HG02623 (cell line): Measurements from ENCODE around the gene KARS1.
A peak's percentile ranks its signal among the peaks of the same experiment; 100 is the strongest.
"Not testable (repeated sequence)": the region's sequence is repeated elsewhere in the genome, so short reads cannot be mapped to it uniquely, and the experiment has no call there.

Source experiments
- ATAC-seq: cut with Tn5 transposase; IDR thresholded peaks from one replicate; pipeline ENCODE4 v1.9.1; 2021; ENCODE audit warnings: moderate library complexity; ENCODE audit not compliant: unreplicated experiment

The KARS1 gene

DNA sequence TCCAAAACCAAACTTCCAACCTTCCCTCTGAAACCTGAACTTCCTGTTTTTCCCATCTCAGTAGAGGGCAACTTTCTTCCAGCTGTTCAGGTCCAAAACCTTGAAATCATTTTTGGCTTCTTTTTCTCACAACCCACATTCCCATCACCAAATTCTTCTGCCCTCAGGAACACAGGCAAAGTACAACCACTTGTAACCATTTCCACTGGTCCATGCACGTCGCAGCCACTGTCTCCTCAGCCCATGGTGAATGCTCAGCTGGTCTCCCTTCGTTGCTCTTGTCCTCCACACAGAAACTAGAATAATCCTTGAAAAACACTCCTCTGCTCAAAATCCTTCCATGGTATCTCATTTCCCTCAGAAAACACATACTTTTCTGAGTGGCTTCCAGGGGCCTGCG is 20.7 kb downstream of the KARS1 start:
- no peak for ATAC-seq

GRCh38 chr16:75624921-75625334 is 22.5 kb downstream of the KARS1 start:
- ATAC-seq, result no peak

DNA sequence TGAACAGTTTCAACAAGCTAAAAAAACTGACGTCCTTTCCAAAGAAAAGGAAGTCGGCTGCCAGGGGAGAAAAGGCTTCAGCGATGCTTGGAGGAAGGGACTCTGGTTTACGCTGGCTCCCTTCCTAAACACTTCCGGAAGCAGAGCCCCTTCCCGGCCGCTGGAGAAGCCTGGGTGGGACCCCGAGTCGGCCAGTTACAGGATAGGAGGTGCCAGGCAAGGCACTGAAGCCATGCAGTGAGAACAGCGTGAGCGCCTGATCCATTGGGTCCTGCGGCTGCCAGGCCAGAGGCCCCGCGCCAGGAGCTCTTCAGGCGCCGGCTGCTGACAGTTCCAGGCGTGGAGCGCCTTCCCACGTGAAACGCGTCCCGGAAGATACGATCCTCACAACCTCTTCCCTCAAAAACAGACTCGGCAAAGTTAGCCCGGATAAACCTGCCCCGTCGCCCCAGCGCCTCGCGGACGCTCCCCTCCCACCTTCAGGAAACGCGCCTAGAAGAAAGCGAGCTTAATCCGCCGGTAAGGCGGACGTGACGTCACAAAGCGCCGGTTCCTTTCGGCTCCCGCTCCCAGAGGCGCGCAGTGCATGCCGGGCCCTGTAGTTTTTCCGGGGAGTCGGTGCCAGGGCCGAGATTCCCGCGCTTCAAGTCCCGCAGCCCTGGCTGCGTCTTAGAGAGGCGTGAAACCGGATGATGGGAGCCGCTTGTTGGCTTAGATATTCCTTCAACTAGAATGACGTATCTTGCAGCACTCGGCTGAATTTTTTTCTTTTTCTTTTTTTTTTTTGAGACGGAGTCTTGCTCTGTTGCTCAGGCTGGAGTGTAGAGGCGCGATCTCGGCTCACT is 24.5 kb downstream of the KARS1 start, which contains the start of gene ADAT1:
ADAT1 (minus strand) TSS at position 521 of the 845 bp plus-strand sequence. CDS start 2,482 bp downstream, outside the sequence.
- peak; percentile 97 for ATAC-seq

DNA sequence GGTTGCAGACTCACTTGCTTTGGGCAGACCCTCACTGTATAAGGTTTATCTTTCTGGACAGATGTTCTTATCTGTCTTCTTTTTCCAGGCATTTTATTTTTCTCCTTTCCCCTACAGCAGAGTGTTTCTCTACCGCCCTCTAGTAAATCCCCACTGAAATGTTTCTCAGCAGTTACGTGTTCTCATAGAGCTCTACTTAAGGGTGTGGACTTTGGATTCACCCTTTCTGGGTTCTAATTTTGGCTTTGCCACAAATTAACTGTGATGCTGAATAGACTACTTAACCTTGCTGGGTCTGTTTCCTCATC is 26.3 kb downstream of the KARS1 start:
- no peak for ATAC-seq

GRCh38 chr16:75620326-75621169 is 26.9 kb downstream of the KARS1 start:
- no peak for ATAC-seq

DNA sequence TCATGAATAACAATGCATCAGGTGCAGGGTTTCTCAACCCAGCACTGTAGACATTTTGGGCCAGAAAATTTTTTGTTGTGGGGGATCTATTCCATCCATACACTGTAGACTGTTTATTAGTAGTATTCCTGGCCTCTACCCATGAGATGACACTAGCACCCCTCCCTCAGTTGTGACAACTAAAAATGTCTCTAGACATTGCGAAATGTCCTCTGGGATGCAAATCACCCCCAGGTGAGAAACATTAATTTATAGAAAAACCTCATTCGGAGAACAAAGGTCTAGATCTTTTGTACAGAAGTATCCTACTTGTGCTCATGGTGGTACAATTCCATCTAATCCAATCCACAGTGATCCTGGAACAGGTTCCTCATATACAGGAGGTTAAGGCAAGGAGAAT is 28.7 kb downstream of the KARS1 start:
- ATAC-seq, result no peak

GRCh38 chr16:75617121-75617520 is 30.3 kb downstream of the KARS1 start:
- ATAC-seq, result no peak

DNA sequence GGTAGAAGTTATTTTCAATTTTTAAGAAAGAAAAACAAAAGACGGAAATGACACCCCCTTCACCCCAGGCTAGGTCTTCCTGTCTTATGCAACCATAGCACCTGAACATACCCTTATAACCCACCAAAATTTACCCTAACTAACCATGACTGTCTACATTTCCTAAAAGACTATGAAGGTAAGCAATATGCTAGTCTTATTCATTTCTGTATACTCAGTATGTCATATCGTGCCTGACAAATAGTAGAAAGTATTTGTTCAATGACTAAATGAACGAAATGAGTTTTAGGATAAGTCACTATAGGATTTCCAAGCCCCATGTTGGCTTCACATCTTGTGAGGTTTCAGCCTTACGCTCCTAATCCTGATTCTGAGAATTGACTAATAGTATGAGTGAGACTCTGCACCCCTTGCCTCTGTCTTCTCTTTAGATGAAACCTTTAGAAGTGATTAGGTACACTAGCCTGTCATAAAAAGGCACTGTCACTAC is 30.9 kb downstream of the KARS1 start:
- no peak for ATAC-seq

DNA sequence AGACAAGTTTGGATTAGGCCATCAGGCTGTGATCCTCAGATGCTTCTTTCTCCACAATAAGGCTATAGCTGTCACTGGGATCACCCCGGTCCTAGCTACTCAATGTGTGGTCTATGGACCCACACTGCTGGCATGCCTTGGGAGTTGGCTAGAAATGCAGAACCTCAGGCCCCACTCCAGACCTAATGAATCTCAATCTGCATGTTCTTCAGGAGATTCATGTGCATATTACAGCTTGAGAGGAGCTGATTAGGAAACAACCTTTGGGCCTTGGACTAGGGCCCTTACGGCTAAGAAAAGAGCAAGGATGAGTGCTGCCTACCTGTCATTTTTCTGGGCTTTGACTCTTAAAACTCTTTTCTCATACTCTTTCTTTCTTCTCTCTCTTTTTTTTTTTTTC is 31.8 kb downstream of the KARS1 start:
- ATAC-seq, result no peak

- ATAC-seq, result no peak
Observed at GRCh38 chr16:75614066-75614897, 33.2 kb downstream of the KARS1 start.

- no peak for ATAC-seq
Observed at GRCh38 chr16:75606507-75606906, 41.0 kb downstream of the KARS1 start.

DNA sequence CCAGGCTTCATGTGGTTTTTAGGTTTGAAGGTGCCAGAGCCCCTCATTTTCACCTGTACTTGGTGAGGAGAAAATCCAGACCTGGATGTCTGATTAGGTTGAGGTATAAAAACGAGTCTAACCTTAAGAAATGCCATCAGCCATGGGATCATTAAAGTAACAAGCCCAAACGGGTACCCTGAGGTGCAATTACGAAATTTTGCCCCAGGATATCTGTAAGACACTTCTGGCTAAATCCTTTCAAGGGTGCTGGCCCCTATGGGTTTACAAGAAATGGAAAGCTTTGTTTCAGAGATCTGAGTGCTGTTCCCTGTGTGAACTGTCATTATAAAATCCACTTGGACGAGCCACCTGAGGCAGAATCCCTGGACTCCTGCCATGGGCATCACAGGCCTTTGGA is 44.2 kb downstream of the KARS1 start:
- ATAC-seq, result no peak

DNA sequence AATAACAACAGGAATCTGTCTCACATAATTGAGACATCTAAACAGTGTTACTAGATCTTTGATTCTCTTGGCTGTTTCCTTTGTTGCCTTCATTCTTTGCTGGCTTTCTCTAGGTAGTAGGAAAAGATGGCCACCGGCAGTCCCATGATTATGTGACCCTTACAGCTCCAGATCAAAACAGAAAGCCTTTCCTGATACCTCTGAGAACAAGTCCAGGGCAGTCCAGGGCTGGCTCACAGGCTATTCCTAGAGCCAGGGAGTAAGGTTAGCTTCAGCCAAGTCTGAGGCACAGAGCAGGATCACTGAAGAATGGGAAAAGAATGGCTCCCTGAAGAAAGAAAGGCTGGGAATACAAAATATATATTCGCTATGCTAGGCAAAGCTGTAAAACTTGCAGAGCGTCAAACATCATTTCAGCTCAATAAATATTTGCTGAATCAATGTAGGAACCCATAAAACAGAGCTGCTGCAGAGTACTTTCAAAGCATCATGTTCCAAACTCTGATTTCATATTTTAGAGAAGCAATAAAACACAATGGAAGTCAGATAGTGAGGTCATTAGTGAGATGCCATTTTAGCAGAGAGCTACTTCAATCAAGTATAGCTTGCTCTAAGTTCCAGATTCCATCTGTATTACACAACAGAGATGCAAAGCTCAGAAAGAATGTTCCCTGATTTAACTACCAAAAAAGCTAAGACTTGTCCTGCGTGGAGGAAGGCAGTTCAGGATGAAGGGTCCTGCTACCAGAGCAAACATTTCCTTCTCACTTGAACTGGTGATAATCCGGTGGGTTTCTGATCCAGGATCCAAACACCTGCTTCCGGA is 47.8 kb downstream of the KARS1 start:
- ATAC-seq, result no peak

GRCh38 chr16:75593825-75594820 is 53.3 kb downstream of the KARS1 start:
- no peak for ATAC-seq

- no peak for ATAC-seq
Observed at GRCh38 chr16:75593308-75593707, 54.2 kb downstream of the KARS1 start.

DNA sequence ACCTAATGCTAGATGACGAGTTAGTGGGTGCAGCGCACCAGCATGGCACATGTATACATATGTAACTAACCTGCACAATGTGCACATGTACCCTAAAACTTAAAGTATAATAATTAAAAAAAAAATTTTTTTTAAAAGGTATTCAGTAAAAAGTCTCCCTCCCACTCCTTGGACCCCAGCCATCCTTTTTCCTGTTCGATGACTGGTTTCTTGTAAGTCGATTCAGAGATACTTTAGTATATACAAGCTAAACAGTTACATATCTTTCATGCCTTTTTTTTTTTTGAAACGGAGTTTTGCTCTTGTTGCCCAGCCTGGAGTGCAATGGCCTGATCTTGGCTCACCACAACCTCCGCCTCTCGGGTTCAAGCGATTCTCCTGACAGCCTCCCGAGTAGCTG is 55.5 kb downstream of the KARS1 start:
- ATAC-seq, result not testable (repeated sequence)

DNA sequence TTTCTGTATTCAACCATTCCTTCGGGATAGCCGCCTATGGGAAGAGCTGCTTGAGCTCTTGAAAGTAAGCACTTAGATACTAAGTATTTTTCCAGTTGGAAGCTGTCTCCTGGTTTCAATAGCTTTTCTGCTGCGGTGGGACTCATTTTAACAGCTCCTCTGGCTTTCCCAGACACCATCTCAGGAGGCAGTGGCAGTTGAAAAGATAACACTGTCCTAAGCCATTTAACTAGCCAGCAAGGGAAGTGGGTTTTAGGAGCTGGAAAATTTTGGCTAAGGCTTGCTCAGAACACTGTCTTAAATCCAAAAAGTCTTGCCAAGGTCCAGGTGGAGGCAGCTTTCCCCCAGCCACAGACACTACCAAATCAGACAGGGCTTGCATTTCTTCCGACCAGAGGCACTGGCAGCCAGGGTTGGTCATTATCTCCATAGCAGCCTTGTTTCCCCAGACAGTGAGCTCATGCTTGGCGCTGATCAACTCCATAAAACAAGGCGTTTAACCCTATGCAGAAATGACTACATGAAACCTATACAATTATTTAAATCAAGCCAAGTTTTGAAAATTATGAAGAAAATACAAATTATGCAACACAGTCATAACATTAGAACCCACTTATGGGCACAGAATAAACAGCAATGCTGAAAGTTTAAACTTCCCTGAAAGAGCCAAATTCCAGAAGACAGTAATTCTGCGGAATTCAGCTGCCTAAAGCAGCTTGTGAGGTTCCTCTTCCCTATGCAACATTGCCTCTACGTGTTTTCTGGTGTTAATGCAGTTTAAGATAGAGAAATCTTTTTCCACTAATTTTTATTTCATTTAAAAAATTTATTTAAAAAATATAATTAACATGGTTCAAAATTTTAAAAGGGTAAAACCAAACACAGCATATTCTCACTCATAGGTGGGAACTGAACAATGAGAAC is 56.3 kb downstream of the KARS1 start:
- no peak for ATAC-seq

- ATAC-seq, result no peak
Observed at GRCh38 chr16:75589306-75589705, 58.2 kb downstream of the KARS1 start.
